ENCODE measurements around the gene FAM120A. TPM values are rescaled to one million over a fixed set of nuclear protein-coding genes. Genes with fewer than 3 reads are reported as not detected.

FAM120A gene
- total RNA-seq, 1 experiment from 2014 or later, result 98.2 TPM

DNA sequence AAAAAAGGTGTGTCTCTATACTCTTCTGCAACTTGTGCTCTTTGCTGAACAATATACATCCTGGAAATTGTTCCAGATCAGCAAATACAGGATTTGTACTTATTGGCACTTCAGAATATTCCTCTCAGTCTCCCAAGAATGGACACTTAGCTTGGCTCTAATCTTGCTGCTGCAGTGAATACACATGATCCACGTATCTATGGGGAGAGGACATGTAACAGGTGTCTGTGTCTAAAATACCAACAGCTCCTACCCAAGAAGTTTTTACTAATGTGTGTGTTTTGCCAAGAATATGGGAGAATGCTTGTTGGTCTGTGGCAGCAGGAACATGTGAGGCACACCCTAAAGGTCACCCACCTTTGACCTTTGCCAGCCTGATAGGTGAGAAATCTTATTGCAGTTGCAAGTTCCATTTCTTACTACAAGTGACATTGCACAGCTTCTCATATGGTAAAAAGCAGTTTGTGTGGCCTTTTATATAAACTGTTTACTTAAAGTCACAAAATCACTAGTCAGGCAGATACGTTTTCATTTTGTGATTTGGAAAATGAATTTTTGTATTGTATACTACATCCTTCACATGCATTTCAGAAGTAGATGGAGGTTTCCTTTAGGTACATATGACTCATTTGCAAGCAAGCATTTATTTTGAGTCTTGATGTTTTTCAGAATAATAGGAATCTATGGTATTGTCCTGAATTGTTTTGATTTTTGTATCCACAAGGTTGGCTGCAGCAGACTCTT, 160.7 kb downstream of the FAM120A start:
- Mint-ChIP-seq H3K36me3 (ENCODE audit: insufficient read depth, unreplicated experiment) (peaks cover 3% of the 10 kb centered on the region), H3K4me3 (ENCODE audit: low read depth, unreplicated experiment) (no peak overlapping the region), H3K27ac (ENCODE audit: unreplicated experiment) (no peak overlapping the region), H3K27me3 (ENCODE audit: unreplicated experiment) (no peaks in the 10 kb centered on the region), H3K9me3 (ENCODE audit: low read depth, unreplicated experiment) (peaks cover 7% of the 10 kb centered on the region), H3K4me1 (ENCODE audit: low read depth, unreplicated experiment) (no peaks in the 10 kb centered on the region)
- BruUV-seq (replicated peaks), result no TSS peak
- TF ChIP-seq, protein P1, sequence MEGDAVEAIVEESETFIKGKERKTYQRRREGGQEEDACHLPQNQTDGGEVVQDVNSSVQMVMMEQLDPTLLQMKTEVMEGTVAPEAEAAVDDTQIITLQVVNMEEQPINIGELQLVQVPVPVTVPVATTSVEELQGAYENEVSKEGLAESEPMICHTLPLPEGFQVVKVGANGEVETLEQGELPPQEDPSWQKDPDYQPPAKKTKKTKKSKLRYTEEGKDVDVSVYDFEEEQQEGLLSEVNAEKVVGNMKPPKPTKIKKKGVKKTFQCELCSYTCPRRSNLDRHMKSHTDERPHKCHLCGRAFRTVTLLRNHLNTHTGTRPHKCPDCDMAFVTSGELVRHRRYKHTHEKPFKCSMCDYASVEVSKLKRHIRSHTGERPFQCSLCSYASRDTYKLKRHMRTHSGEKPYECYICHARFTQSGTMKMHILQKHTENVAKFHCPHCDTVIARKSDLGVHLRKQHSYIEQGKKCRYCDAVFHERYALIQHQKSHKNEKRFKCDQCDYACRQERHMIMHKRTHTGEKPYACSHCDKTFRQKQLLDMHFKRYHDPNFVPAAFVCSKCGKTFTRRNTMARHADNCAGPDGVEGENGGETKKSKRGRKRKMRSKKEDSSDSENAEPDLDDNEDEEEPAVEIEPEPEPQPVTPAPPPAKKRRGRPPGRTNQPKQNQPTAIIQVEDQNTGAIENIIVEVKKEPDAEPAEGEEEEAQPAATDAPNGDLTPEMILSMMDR (IDR thresholded peaks at IDR 0.05; ENCODE audit: unreplicated experiment), result no peak
- DNase-seq, result no peak
- intact Hi-C loops (cut with micrococcal nuclease; ENCODE audit: unreplicated experiment), result no loop called here
- CTCF ChIA-PET, result no interaction called here

DNA sequence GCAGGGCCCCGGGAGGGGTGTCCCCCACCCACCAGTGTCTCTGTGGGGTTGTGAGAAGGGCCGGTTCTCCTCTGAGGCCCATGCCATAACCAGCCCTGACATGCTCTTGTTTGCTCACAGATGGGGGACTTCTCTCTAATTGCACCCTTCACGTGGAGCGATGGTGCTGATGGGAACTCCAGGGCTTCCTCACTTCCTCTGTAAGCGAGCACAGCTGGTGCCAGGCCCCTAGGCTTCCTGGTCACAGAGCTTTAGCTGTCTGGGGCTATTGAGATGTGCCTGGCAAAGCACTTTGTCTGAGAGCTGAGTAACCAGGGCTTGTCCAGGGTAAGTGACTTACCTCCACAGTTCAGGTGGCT, 161.3 kb downstream of the FAM120A start:
- CTCF ChIA-PET, result no interaction called here

DNA sequence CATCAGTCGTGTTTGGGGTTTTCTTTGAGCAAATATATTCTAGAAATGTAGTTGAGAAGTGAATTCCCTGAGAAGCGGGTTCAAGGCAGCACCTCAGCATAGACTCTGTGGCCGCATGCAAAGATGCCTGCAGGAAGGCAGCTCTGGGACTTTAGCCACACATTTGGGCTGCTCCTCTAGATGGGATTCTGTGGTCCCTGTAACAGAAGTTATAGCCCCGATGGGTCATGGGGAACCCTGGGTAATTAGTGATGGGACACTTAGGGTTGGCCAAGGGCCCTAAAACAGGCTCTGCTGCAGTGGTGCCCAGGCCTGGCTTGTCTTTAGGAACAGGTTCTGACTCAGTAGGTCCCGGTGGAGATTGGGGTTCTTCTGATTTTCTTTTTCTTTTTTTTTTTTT, 161.7 kb downstream of the FAM120A start:
- Mint-ChIP-seq H3K4me1 (ENCODE audit: low read depth, unreplicated experiment) (no peaks in the 10 kb centered on the region), H3K27me3 (ENCODE audit: unreplicated experiment) (no peaks in the 10 kb centered on the region), H3K4me3 (ENCODE audit: low read depth, unreplicated experiment) (no peak overlapping the region), H3K9me3 (ENCODE audit: low read depth, unreplicated experiment) (peaks cover 4% of the 10 kb centered on the region), H3K27ac (ENCODE audit: unreplicated experiment) (no peak overlapping the region), H3K36me3 (ENCODE audit: insufficient read depth, unreplicated experiment) (peaks cover 3% of the 10 kb centered on the region)
- TF ChIP-seq, protein P1 (IDR thresholded peaks at IDR 0.05; ENCODE audit: unreplicated experiment), result no peak
- BruUV-seq (replicated peaks), result no TSS peak
- intact Hi-C loops (cut with micrococcal nuclease; ENCODE audit: unreplicated experiment), result no loop called here
- no peak for DNase-seq
- CTCF ChIA-PET, result interaction anchor here (0.5 kb wide), 1 partner anchor 39 kb away, joined by 5 read pairs; no protein-coding TSS in a partner anchor

More for the DNA sequence above, 161.3 kb downstream of the FAM120A start:
- no peak overlapping the region for H3K27ac Mint-ChIP-seq (ENCODE audit: unreplicated experiment)
- no peak for DNase-seq
- H3K36me3 Mint-ChIP-seq (ENCODE audit: insufficient read depth, unreplicated experiment), result peaks cover 3% of the 10 kb centered on the region
- TF ChIP-seq, protein P1 (IDR thresholded peaks at IDR 0.05; ENCODE audit: unreplicated experiment), result no peak
- no peaks in the 10 kb centered on the region for H3K4me1 Mint-ChIP-seq (ENCODE audit: low read depth, unreplicated experiment)
- peaks cover 5% of the 10 kb centered on the region for H3K9me3 Mint-ChIP-seq (ENCODE audit: low read depth, unreplicated experiment)
- intact Hi-C loops (cut with micrococcal nuclease; ENCODE audit: unreplicated experiment), result no loop called here
- no TSS peak for BruUV-seq (replicated peaks)
- H3K27me3 Mint-ChIP-seq (ENCODE audit: unreplicated experiment), result no peaks in the 10 kb centered on the region
- H3K4me3 Mint-ChIP-seq (ENCODE audit: low read depth, unreplicated experiment), result no peak overlapping the region

DNA sequence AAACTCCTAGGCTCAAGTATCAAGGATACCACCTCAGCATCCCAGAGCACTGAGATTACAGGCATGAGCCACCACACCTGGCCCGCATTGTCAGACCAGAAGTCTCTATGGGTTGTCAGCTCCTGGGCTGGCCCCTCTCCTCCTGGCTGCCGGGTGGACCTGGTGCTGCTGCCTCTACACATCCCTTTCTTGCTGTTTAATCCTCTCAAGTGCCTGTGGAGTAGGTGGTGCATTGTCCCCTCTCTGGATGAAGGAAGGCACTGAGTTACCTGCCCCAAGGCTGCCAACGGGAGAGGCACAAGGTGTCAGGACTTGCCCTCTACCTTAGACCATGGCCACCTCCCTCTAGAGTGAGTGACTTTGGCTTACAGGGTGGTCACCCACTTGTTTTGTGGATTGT, 162.3 kb downstream of the FAM120A start:
- DNase-seq, result no peak
- Mint-ChIP-seq H3K4me3 (ENCODE audit: low read depth, unreplicated experiment) (no peak overlapping the region), H3K27me3 (ENCODE audit: unreplicated experiment) (no peaks in the 10 kb centered on the region), H3K9me3 (ENCODE audit: low read depth, unreplicated experiment) (peaks cover 4% of the 10 kb centered on the region), H3K27ac (ENCODE audit: unreplicated experiment) (no peak overlapping the region), H3K36me3 (ENCODE audit: insufficient read depth, unreplicated experiment) (peaks cover 3% of the 10 kb centered on the region), H3K4me1 (ENCODE audit: low read depth, unreplicated experiment) (no peaks in the 10 kb centered on the region)
- CTCF ChIA-PET, result interaction anchor here (0.5 kb wide), 1 partner anchor 38 kb away, joined by 5 read pairs; no protein-coding TSS in a partner anchor
- no TSS peak for BruUV-seq (replicated peaks)
- intact Hi-C loops (cut with micrococcal nuclease; ENCODE audit: unreplicated experiment), result no loop called here
- TF ChIP-seq, protein P1 (IDR thresholded peaks at IDR 0.05; ENCODE audit: unreplicated experiment), result no peak
